Endodermal cell (in vitro differentiated cells): ENCODE measurements around the gene BTBD16. TPM values are rescaled to one million over a fixed set of nuclear protein-coding genes. Genes with fewer than 3 reads are reported as not detected.

Source experiments
- DNase-seq: peaks from one replicate; pipeline ENCODE4 v3.0.0-alpha.2; 2017
- H3K27ac ChIP-seq: 2 replicates; pipeline ENCODE4 v1.5.1; 2013; ENCODE audit warnings: mild to moderate bottlenecking, low read depth, low read length, moderate library complexity
- H3K27me3 ChIP-seq: 2 replicates; pipeline ENCODE4 v1.6.1; 2013; ENCODE audit warnings: mild to moderate bottlenecking, low read length, moderate library complexity; ENCODE audit not compliant: insufficient read depth, control insufficient read depth, poor library complexity, severe bottlenecking
- H3K36me3 ChIP-seq: 2 replicates; pipeline ENCODE4 v1.7.0; 2013; ENCODE audit warnings: mild to moderate bottlenecking, low read length, moderate library complexity; ENCODE audit not compliant: control insufficient read depth, insufficient read depth
- H3K4me1 ChIP-seq: one replicate; pipeline ENCODE4 v1.7.0; 2013; ENCODE audit warnings: low read length; ENCODE audit not compliant: control insufficient read depth, insufficient read depth
- H3K4me3 ChIP-seq: 2 replicates; pipeline ENCODE4 v1.5.1; 2013; ENCODE audit warnings: mild to moderate bottlenecking, low read length, moderate library complexity
- H3K9ac ChIP-seq: 2 replicates; pipeline ENCODE4 v1.6.1; 2013; ENCODE audit warnings: mild to moderate bottlenecking, low read length, moderate library complexity; ENCODE audit not compliant: poor library complexity, severe bottlenecking; ENCODE audit errors: extremely low read depth
- H3K9me3 ChIP-seq: 2 replicates; pipeline ENCODE4 v1.6.1; 2013; ENCODE audit warnings: mild to moderate bottlenecking, low read length, moderate library complexity; ENCODE audit not compliant: control insufficient read depth
- H3K27ac Mint-ChIP-seq: 2 replicates; pipeline ENCODE4 v1.8.0; 2020; ENCODE audit warnings: mixed read lengths
- H3K27me3 Mint-ChIP-seq: 2 replicates; pipeline ENCODE4 v1.8.0; 2021; ENCODE audit warnings: mild to moderate bottlenecking, mixed read lengths; ENCODE audit not compliant: insufficient read depth
- H3K36me3 Mint-ChIP-seq: 2 replicates; pipeline ENCODE4 v1.8.0; 2020; ENCODE audit warnings: low read depth, mixed read lengths
- H3K4me1 Mint-ChIP-seq: 2 replicates; pipeline ENCODE4 v1.8.0; 2020; ENCODE audit warnings: mixed read lengths
- H3K4me3 Mint-ChIP-seq: 2 replicates; pipeline ENCODE4 v1.8.0; 2020; ENCODE audit warnings: mild to moderate bottlenecking, moderate library complexity, mixed read lengths
- H3K9me3 Mint-ChIP-seq: 2 replicates; pipeline ENCODE4 v1.8.0; 2020; ENCODE audit warnings: mild to moderate bottlenecking, mixed read lengths
- CTCF ChIP-seq: fragments of 200-600 bp; sonication (generic); conservative IDR thresholded peaks from 2 replicates; pipeline ENCODE4 v1.5.0; 2021; ENCODE audit warnings: antibody characterized with exemption, mild to moderate bottlenecking
- WGBS, 2 experiments: methylation state at CpG; one replicate each; pipeline versions ENCODE4 v1.1.5 to v1.1.7; 2013; ENCODE audit warnings: missing lambda C conversion rate in 2 of 2, mixed read lengths in 1 of 2; ENCODE audit not compliant: insufficient coverage in 1 of 2, insufficient read length in 1 of 2; 5-methylcytosine and 5-hydroxymethylcytosine counted together
- total RNA-seq, 2 donors: library from RNA; stranded (reverse); fragmentation: NEBNext Ultra II Directional in 1 of 2; extraction: Animal tissue kit (Norgen Biotek cat#: 25700) in 1 of 2; gene quantifications; 2 replicates in 1 of 2; 3 replicates in 1 of 2; pipeline ENCODE4 v1.2.1, GENCODE V29; 2021

BTBD16 gene
- total RNA-seq, 2 donors from 2014 or later = not detected

GRCh38 chr10:122303271-122304053 is 32.4 kb downstream of the BTBD16 start:
- no peak overlapping the region for H3K27ac Mint-ChIP-seq
- Histone ChIP-seq H3K4me3 (no peak overlapping the region), H3K9ac (no peak overlapping the region), H3K9me3 (no peaks in the 10 kb centered on the region), H3K27ac (no peak overlapping the region), H3K27me3 (no peaks in the 10 kb centered on the region), H3K4me1 (no peaks in the 10 kb centered on the region), H3K36me3 (no peaks in the 10 kb centered on the region)
- H3K4me3 Mint-ChIP-seq = no peak overlapping the region
- H3K27me3 Mint-ChIP-seq = no peaks in the 10 kb centered on the region
- WGBS, 2 experiments = 89 to 100% methylated on average over 1 to 7 of the region's 9 CpGs
- no peak for TF ChIP-seq CTCF
- no peaks in the 10 kb centered on the region for H3K4me1 Mint-ChIP-seq
- peaks cover 12% of the 10 kb centered on the region for H3K9me3 Mint-ChIP-seq
- DNase-seq = no peak
- no peaks in the 10 kb centered on the region for H3K36me3 Mint-ChIP-seq

DNA sequence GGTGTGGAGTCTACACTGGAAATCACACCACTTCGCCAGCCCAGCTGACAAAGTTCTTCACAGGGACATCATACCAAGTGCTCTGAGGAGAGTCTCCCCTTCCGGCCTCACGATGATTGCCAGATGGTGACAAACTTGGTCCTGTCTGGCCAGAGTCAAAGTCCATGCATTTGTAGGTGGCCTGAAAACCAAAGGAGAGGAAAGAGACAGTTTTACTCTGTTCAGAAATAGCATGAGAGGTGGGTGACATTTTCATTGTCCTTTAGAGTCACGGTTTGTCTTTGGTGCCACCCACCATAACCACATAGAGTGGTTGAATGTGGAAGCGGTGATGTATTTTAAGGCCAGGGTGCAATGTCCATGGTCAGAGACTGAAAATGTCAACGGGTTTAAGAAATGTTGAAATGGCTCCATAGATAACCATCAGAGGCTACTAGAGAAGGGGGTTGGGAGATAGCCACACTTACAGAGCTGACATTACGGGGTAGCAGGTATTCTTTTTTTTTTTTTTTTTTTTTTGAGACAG is 33.0 kb downstream of the BTBD16 start:
- Histone ChIP-seq H3K4me3 (no peak overlapping the region), H3K9me3 (no peaks in the 10 kb centered on the region), H3K27me3 (no peaks in the 10 kb centered on the region), H3K27ac (no peak overlapping the region), H3K36me3 (no peaks in the 10 kb centered on the region), H3K9ac (no peak overlapping the region), H3K4me1 (no peaks in the 10 kb centered on the region)
- TF ChIP-seq CTCF = no peak
- H3K27me3 Mint-ChIP-seq = no peaks in the 10 kb centered on the region
- 89 to 95% methylated on average over 4 to 7 of the region's 7 CpGs for WGBS, 2 experiments
- no peak for DNase-seq
- H3K4me1 Mint-ChIP-seq = no peaks in the 10 kb centered on the region
- no peaks in the 10 kb centered on the region for H3K36me3 Mint-ChIP-seq
- H3K9me3 Mint-ChIP-seq = peaks cover 12% of the 10 kb centered on the region
- H3K4me3 Mint-ChIP-seq = no peak overlapping the region
- H3K27ac Mint-ChIP-seq = no peak overlapping the region

DNA sequence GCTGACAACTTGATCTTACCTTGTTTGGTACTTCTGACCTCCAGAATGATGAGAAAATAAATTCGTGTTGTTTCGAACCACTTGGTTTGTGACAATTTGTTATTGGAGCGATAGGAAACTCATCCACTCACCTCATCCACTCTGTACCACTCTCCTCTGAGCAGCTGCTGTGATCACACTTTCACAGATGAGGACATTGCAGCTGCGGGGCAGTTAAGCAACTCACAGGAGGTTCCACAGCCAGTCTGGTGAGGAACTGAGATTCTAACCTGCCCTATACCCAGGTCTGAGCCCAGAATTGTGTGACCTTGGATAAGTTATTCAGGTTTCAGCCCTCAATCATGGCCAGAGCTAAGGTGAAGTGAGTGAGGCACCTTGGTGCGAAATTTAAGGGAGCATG is 35.2 kb downstream of the BTBD16 start:
- Histone ChIP-seq H3K27ac (no peak overlapping the region), H3K4me1 (no peaks in the 10 kb centered on the region), H3K9ac (no peak overlapping the region), H3K36me3 (no peaks in the 10 kb centered on the region), H3K4me3 (no peak overlapping the region), H3K9me3 (no peaks in the 10 kb centered on the region), H3K27me3 (no peaks in the 10 kb centered on the region)
- H3K27ac Mint-ChIP-seq = no peak overlapping the region
- no peak for TF ChIP-seq CTCF
- peaks cover 12% of the 10 kb centered on the region for H3K9me3 Mint-ChIP-seq
- H3K36me3 Mint-ChIP-seq = no peaks in the 10 kb centered on the region
- H3K27me3 Mint-ChIP-seq = no peaks in the 10 kb centered on the region
- 90 to 93% methylated on average over 3 to 5 of the region's 5 CpGs for WGBS, 2 experiments
- no peak for DNase-seq
- H3K4me1 Mint-ChIP-seq = peaks cover 14% of the 10 kb centered on the region
- H3K4me3 Mint-ChIP-seq = no peak overlapping the region
